GM21619 (cell line): ENCODE measurements around the gene PPFIA1.
A peak's percentile ranks its signal among the peaks of the same experiment; 100 is the strongest.
"Not testable (repeated sequence)": the region's sequence is repeated elsewhere in the genome, so short reads cannot be mapped to it uniquely, and the experiment has no call there.

ENCODE experiments used
- ATAC-seq: cut with Tn5 transposase; IDR thresholded peaks from one replicate; pipeline ENCODE4 v1.9.1; 2021; ENCODE audit not compliant: unreplicated experiment

PPFIA1 gene

DNA sequence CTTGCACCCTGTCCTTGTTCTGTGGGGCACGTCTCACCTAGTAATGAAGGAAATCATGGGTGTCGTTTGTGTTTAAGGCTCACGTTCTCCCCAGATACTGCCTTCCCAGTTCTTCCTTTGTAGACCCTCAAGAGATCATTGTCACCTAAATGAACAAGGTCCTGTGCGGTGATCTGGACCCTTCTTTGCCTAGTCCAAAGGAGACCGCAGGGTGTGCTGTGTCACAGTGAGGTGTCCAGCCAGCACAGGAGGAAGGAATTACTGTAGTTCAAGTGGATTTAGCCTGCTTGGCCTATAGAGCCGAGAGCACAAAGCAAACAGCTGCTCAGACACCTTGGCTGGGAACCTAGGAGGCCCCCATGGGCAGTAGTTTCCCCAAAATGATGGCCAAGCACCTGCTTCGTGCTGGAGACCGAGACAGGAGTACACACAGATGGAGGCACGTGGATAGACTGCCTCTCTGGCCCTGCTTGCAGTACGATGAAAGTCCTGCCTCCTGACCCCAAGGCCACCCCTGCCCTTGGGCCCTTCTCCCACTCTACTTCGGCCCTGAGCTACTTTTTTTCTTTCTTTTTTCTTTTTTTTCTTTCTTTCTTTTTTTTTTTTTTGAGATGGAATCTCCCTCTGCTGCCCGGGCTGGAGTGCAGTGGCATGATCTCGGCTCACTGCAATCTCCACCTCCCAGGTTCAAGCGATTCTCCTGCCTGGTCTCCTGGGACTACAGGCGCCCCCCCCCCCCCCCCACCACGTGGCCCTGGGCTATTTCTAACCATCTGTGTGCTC lies 19.4 kb upstream of the PPFIA1 start:
- ATAC-seq = no peak

DNA sequence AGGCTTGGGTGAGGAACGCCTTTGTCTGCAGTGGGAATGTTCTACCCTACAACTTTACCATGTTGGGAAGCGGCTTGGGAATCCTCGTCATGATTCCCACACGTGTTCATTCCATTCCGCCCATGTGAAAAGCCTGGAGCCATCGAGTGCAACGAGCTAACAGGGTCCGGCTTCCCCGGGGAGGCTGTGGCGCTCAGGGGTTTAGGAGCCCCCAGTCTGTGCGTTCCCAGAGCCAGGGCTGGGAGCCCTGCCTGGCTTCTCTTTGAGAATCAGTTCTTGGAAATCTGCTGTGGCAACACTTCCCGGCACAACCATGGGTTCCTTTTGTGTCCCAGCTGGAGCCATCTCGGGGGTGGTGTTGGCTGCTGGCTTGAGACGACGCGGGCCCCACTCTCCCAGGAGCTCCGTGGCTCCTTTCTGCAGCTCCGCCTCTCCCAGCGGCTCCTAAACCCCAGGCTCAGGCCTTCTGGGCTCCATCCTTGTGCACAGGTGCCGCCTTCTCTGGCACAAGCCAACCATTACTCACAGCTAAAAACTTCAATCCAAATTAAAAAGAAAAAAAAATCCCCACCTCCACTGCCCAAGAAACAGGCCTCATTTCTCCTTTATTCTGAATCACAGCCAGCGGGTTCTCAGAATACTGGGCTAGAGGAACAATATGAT lies 18.7 kb upstream of the PPFIA1 start:
- ATAC-seq = no peak

- peak; percentile 65 for ATAC-seq
Observed at GRCh38 chr11:70252844-70253243, 17.6 kb upstream of the PPFIA1 start.

GRCh38 chr11:70255477-70256116 lies 14.9 kb upstream of the PPFIA1 start:
- no peak for ATAC-seq

DNA sequence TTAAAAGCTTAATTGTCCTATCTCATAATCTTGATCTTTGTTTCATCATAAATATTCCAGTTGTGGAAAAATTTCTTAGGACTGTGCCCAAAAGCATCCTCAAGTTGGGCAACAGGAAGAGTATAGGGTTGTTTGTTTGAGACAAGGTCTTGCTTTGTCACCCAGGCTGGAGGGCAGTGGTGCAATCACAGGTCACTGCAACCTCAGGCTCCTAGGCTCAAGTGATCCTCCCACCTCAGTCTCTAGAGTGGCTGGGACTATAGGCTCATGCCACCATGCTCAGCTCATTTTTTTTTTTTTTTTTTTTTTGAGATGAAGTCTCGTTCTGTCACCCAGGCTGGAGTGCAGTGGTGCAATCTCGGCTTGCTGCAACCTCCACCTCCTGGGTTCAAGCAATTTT lies 11.4 kb upstream of the PPFIA1 start:
- not testable (repeated sequence) for ATAC-seq

GRCh38 chr11:70262951-70263350 lies 7.5 kb upstream of the PPFIA1 start:
- no peak for ATAC-seq

GRCh38 chr11:70263363-70263762 lies 7.1 kb upstream of the PPFIA1 start:
- ATAC-seq = no peak

DNA sequence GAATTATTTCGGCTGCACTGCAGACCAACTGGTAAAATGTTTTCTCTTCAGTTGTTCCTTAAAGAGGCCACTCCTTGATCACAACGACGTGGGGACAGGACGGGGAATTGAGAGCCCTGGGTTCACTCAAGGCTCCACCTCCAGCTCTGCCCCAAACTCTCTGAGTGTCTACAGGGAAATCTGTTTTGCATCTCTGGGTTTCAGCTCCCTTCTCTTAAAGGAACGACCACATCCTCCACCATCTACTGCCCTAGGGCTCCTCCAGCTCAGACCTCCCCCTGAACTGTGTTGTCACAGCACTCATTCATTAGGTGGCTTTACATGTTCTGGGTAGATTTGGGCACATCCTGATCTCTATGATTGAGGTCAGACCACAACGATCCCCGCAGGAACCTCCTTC lies 5.1 kb upstream of the PPFIA1 start:
- ATAC-seq = peak; percentile 44

DNA sequence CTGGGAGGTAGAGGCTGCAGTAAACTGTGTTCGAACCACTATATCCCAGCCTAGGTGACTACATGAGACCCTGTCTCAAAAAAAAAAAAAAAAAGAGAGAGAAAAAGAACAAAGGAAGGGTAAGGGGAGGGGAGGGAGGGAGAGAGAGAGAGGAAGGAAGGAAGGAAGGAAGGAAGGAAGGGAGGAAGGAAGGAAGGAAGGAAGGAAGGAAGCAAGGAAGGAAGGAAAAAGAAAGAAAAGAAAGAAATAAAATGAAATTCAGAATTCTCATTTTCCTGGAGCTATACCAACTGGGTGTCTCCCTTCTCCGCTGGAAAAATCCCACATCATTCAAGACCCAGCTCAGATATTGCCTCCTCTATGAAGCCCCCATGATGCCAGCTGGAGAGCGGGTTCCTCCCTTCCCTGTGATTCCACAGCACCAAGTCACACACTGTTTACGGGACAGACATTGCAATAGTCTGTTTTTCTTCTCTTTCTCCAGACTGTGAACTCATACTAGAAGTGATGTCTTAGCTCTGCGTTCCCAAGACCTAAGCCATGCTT lies 3.0 kb upstream of the PPFIA1 start:
- no peak for ATAC-seq

GRCh38 chr11:70268526-70268925 lies 2.0 kb upstream of the PPFIA1 start:
- ATAC-seq = no peak

GRCh38 chr11:70270877-70271648 lies 573 bp downstream of the PPFIA1 start:
- peak; percentile 43 for ATAC-seq

DNA sequence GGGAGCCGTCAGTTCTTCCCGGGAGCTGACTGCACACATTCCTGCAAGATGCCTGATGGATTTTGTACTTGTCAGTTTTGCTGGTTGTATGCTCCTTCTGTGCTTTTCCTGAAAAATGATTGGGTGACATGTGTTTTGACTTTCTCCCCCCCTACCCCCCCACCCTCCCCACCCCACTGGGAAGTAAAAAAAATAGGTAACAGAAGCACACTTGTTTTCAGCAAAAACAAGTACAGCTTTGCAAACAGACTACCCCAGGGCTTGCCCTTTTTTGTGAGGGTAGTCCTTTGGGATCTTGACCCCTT lies 1.1 kb downstream of the PPFIA1 start:
- ATAC-seq = no peak

GRCh38 chr11:70272009-70272408 lies 1.5 kb downstream of the PPFIA1 start:
- ATAC-seq = no peak

DNA sequence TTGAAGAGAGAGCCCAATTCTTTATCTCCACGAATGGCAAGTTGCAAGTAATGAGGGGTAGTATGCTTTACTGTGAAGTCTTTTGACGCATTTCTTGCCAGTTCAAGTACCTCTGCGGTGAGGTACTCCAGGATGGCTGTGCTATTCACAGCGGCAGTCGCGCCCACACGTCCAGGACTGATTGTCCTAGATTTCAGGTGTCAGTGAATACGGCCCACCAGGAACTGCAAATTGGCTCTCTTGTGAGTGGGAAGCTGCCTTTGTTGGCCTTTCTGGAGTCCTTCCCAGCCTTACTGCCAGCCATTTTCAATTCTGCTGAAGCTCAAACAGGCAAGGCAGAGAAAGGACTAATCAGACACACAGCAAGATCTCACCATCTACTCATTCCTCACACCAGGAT lies 8.5 kb downstream of the PPFIA1 start:
- no peak for ATAC-seq

- ATAC-seq = no peak
Observed at GRCh38 chr11:70281156-70281609, 10.7 kb downstream of the PPFIA1 start.

- no peak for ATAC-seq
Observed at GRCh38 chr11:70282012-70282411, 11.5 kb downstream of the PPFIA1 start.

GRCh38 chr11:70288721-70289120 lies 18.2 kb downstream of the PPFIA1 start:
- no peak for ATAC-seq

DNA sequence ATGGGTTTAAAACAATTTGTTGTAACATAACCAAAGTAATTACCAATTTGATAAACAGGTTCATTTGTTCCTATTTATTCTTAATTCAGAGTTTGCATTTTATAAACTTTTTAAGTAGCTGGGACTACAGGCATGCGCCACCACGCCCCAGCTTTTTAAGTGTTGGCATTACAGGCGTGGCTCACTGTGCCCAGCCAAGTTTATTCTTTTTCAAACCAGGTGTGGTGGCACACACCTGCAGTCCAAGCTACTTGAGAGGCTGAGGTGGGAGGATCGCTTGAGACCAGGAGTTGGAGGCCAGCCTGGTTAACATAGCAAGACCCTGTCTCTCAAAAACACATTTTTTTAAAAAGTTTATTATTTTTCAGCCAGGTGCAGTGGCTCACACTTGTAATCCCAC lies 19.1 kb downstream of the PPFIA1 start:
- no peak for ATAC-seq

DNA sequence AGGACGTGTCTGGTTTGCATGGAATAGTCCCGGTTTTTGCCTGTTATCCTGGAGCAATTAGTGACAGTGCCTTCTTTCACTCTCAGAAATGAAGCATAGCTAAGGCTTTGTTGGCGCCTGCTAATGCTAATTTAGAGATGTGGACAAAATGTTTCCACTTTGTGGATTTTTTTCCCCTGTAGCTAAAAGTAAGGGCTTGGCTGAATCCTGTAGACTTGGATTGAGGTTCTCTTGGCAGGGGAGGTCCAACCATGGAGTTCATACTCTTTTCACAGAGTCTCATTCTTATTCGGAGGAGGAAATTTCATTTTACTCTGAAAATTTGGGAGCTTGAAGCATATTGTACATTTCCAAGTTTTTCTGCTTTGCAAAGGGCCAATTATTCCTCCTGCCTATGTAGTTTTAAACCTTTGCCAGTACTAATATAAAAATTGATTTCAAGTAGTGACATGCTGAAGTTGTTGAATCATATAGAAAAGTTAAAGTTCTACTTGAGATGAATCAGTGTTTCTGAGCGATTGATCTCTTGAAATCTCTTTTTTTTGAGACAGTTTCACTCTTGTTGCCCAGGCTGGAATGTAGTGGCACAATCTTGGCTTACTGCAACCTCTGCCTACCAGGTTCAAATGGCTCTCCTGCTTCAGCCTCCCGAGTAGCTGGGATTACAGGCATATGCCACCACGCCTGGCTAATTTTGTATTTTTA lies 20.0 kb downstream of the PPFIA1 start:
- ATAC-seq = no peak

DNA sequence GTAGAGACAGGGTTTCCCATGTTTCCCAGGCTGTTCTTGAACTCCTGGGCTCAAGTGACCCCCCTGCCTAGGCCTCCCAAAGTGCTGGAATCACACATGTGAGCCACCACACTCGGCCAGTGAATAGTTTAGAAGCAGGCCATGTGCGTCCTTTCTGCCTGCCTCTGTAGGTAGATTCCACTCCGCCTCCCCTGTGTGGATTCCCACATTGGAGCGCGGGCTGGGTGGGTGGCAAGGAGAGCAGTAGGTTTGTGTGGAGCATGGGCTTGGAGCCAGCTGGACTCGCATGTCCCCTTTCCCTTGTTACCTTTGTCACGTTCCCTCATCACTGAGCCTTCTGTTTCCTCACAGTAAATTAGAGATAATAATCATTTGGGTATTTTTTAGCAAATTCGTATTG lies 21.7 kb downstream of the PPFIA1 start:
- no peak for ATAC-seq

DNA sequence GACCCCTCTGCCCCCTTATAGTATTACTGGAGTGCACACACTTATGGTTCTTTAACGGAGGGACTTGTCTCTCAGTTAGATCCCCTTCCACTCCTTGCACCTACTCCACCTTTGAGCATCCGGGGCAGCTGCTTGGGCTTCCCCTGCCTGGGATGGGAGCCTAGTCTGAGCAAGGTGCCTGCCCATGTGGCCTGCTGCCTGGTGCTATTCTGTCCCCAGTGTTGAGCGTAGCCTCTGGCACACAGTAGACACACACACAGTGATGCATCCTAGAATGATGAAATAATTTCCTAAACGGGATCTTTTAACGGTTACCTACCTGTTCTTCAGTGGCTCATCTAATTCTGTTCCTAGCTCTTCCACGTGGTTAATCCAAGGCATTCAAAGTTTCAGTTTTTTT lies 22.4 kb downstream of the PPFIA1 start:
- no peak for ATAC-seq
